GM12878 (cell line): ENCODE measurements around the gene HYOU1. TPM values are rescaled to one million over a fixed set of nuclear protein-coding genes. Genes with fewer than 3 reads are reported as not detected.

Source experiments
- ATAC-seq: fragments of 200-7000 bp; cut with Tn5 transposase; 3 replicates; pipeline ENCODE4 v1.9.1; 2020; ENCODE audit warnings: mild to moderate bottlenecking, moderate library complexity
- BruUV-seq: library from RNA; stranded (reverse); fragments of 400-500 nt; replicated peaks from 2 replicates; lab custom pipeline; 2021; lab: Mats Ljungman, UMichigan
- CTCF ChIA-PET: fragments of 300-600 bp; sonication (Branson Sonifier 250); formaldehyde crosslinking; extraction: SDS; loops from one replicate; lab custom pipeline; 2021; ENCODE audit warnings: inconsistent platforms; lab: Yijun Ruan, JAX
- POLR2A ChIA-PET: fragments of 350-600 bp; formaldehyde crosslinking; extraction: SDS; loops from one replicate; lab custom pipeline; 2021; ENCODE audit warnings: inconsistent platforms; lab: Charles Lee
- RAD21 ChIA-PET: fragments of 300-600 bp; sonication (Branson Sonifier 250); formaldehyde crosslinking; loops from one replicate; lab custom pipeline; 2023; ENCODE audit warnings: antibody characterized with exemption; ENCODE audit not compliant: unreplicated experiment; lab: Charles Lee
- SMC1A ChIA-PET: fragments of 300-600 bp; sonication (Branson Sonifier 250); formaldehyde crosslinking; loops from one replicate; lab custom pipeline; 2023; ENCODE audit not compliant: unreplicated experiment, uncharacterized antibody; lab: Charles Lee
- DNase-seq: peaks from one replicate; pipeline ENCODE4 v3.0.0-alpha.2; 2011; ENCODE audit warnings: low read depth, low spot score
- FAIRE-seq: peaks from 3 replicates; lab custom pipeline; 2011; peaks lifted over from hg19 to GRCh38; lab: Jason Lieb, UNC
- H2AFZ ChIP-seq: 2 replicates; pipeline ENCODE4 v1.6.0; 2011; ENCODE audit warnings: low read depth, low read length, control low read depth; ENCODE audit not compliant: control insufficient read depth
- H3K27ac ChIP-seq: 2 replicates; pipeline ENCODE4 v1.5.1; 2011; ENCODE audit warnings: control low read depth; ENCODE audit not compliant: control insufficient read depth, insufficient read depth
- H3K27me3 ChIP-seq, 2 experiments: replicated peaks in 1 of 2; 2 replicates each; pipeline versions ENCODE4 v1.6.0 to v1.6.1; 2011; ENCODE audit warnings: low read length in 1 of 2; ENCODE audit not compliant: control insufficient read depth in 2 of 2, insufficient read depth in 2 of 2
- H3K36me3 ChIP-seq, 2 experiments: 2 replicates each; pipeline ENCODE4 v1.5.1; 2011; ENCODE audit warnings: low read length in 1 of 2; ENCODE audit not compliant: control insufficient read depth in 2 of 2, insufficient read depth in 2 of 2
- H3K4me1 ChIP-seq: 2 replicates; pipeline ENCODE4 v1.6.1; 2011; ENCODE audit warnings: mild to moderate bottlenecking, low read length, moderate library complexity, mixed read lengths; ENCODE audit not compliant: control insufficient read depth, insufficient read depth
- H3K4me2 ChIP-seq: 2 replicates; pipeline ENCODE4 v1.6.0; 2011; ENCODE audit warnings: control low read depth; ENCODE audit not compliant: control insufficient read depth, insufficient read depth
- H3K4me3 ChIP-seq: fragments of 200-600 bp; sonication (generic); 2 replicates; pipeline ENCODE4 v1.5.1; 2016
- H3K79me2 ChIP-seq: 2 replicates; pipeline ENCODE4 v1.6.0; 2011; ENCODE audit warnings: low read length; ENCODE audit not compliant: control insufficient read depth, insufficient read depth
- H3K9ac ChIP-seq: 2 replicates; pipeline ENCODE4 v1.8.0; 2011; ENCODE audit warnings: low read length, control low read depth, mixed read lengths; ENCODE audit not compliant: control insufficient read depth, insufficient read depth
- H3K9me3 ChIP-seq: replicated peaks from 3 replicates; pipeline ENCODE4 v1.5.1; 2011; ENCODE audit warnings: mild to moderate bottlenecking, low read length; ENCODE audit not compliant: control insufficient read depth, insufficient read depth
- H4K20me1 ChIP-seq: 2 replicates; pipeline ENCODE4 v1.6.0; 2011; ENCODE audit not compliant: control insufficient read depth, insufficient read depth
- CHD1 ChIP-seq: IDR thresholded peaks from 2 replicates; pipeline ENCODE4 v1.6.1; 2012; ENCODE audit warnings: low read depth, low read length, improper control_type of control experiment
- EP300 ChIP-seq, 2 experiments: fragments of 150-350 bp in 1 of 2; IDR thresholded peaks; 2 replicates each; pipeline ENCODE4 v1.6.1; 2011 to 2012; ENCODE audit warnings: low read depth in 2 of 2, low read length in 2 of 2, borderline replicate concordance in 1 of 2, improper control_type of control experiment in 1 of 2, inconsistent platforms in 1 of 2; ENCODE audit not compliant: control insufficient read depth in 1 of 2
- FOS ChIP-seq: IDR thresholded peaks from 3 replicates; pipeline ENCODE4 v1.6.1; 2011; ENCODE audit warnings: borderline replicate concordance; ENCODE audit not compliant: insufficient read length; ENCODE audit errors: extremely low read depth
- NFYB ChIP-seq: IDR thresholded peaks from 2 replicates; pipeline ENCODE4 v1.6.1; 2011; ENCODE audit warnings: low read depth, mild to moderate bottlenecking, low read length, improper control_type of control experiment, moderate library complexity; ENCODE audit not compliant: insufficient read depth
- NRF1 ChIP-seq: conservative IDR thresholded peaks from 2 replicates; pipeline ENCODE4 v1.6.1; 2011; ENCODE audit warnings: mild to moderate bottlenecking, low read depth, low read length, improper control_type of control experiment
- RAD51 ChIP-seq: fragments of 450-650 bp; IDR thresholded peaks from 2 replicates; pipeline ENCODE4 v1.6.1; 2016; ENCODE audit warnings: moderate library complexity, mild to moderate bottlenecking, inconsistent platforms
- RFX5 ChIP-seq: IDR thresholded peaks from 2 replicates; pipeline ENCODE4 v1.6.1; 2011; ENCODE audit warnings: low read depth, low read length, improper control_type of control experiment
- SKIL ChIP-seq: fragments of 450-650 bp; IDR thresholded peaks from 2 replicates; pipeline ENCODE4 v1.6.1; 2017; ENCODE audit warnings: mild to moderate bottlenecking, low read depth, inconsistent platforms; ENCODE audit not compliant: poor library complexity, severe bottlenecking
- SMAD5 ChIP-seq: IDR thresholded peaks from 2 replicates; pipeline ENCODE4 v1.6.1; 2016; ENCODE audit warnings: antibody characterized with exemption, low read depth
- SMC3 ChIP-seq: IDR thresholded peaks from 2 replicates; pipeline ENCODE4 v1.6.1; 2011; ENCODE audit warnings: low read length, improper control_type of control experiment, borderline replicate concordance
- TBL1XR1 ChIP-seq: IDR thresholded peaks from 2 replicates; pipeline ENCODE4 v1.6.1; 2012; ENCODE audit warnings: low read depth, low read length, improper control_type of control experiment
- TCF3 ChIP-seq: IDR thresholded peaks from 2 replicates; pipeline ENCODE4 v1.6.1; 2012; ENCODE audit warnings: low read depth, mild to moderate bottlenecking, low read length, borderline replicate concordance; ENCODE audit not compliant: insufficient read depth
- ZBED1 ChIP-seq: IDR thresholded peaks from 2 replicates; pipeline ENCODE4 v1.6.1; 2016; ENCODE audit warnings: borderline replicate concordance
- WGBS: methylation state at CpG from one replicate; pipeline ENCODE4 v1.1.6; 2016; ENCODE audit warnings: low lambda C conversion rate; ENCODE audit not compliant: insufficient replicate concordance, insufficient coverage; ENCODE audit errors: missing lambda C conversion rate; 5-methylcytosine and 5-hydroxymethylcytosine counted together
- in situ Hi-C: fragments of 300-500 bp; cut with MboI; formaldehyde crosslinking; loops from 9 replicates; pipeline ENCODE4 v1.14.3; 2018; ENCODE audit warnings: mixed read lengths
- intact Hi-C: fragments of 100-400 bp; cut with micrococcal nuclease; formaldehyde crosslinking; loops from one replicate; pipeline ENCODE4 v1.14.2; 2022; ENCODE audit not compliant: unreplicated experiment
- polyA plus RNA-seq, 11 experiments: library from polyadenylated mRNA; depleted of rRNA in 4 of 11; unstranded in 6 of 11; stranded (reverse) in 5 of 11; fragments of >200 nt; fragmentation: Nextera tagmentation in 4 of 11; fragmentation: Illumina TruSeq in 1 of 11; extraction: Ambion mirVana in 4 of 11; extraction: Trizol in 1 of 11; gene quantifications; 1 replicate in 1 of 11; 2 replicates in 10 of 11; pipeline versions ENCODE4 v1.2.1 to v1.2.3, GENCODE V29; 2011 to 2016; ENCODE audit warnings: inconsistent platforms in 2 of 11, missing spikeins in 2 of 11, low read depth in 1 of 11
- total RNA-seq, 4 experiments: library from RNA; depleted of rRNA in 3 of 4; stranded (reverse); fragments of >200 nt in 3 of 4; fragmentation: Illumina TruSeq in 1 of 4; extraction: Trizol in 1 of 4; gene quantifications; 2 replicates each; pipeline versions ENCODE4 v1.2.1 to v1.2.3, GENCODE V29; 2013 to 2021

The HYOU1 gene
- total and polyA plus RNA-seq, 10 of the 15 experiments (the other 5 are each of a cell fraction or from before 2014, with no cell fraction given), result 15.4 to 157 (median 109) TPM

GRCh38 chr11:119019996-119020395 lies 37.0 kb downstream of the HYOU1 start:
- WGBS, result 44% methylated on average over 2 of the region's 2 CpGs
- Histone ChIP-seq H3K27me3 (no peaks in the 10 kb centered on the region), H2AFZ (no peak overlapping the region), H3K9ac (peak overlapping the region; percentile 24), H3K79me2 (peaks cover 50% of the 10 kb centered on the region), H3K4me1 (no peaks in the 10 kb centered on the region; the same call in 1 of the 2 replicates), H3K36me3 (peaks cover 14 to 15% of the 10 kb centered on the region in 2 experiments), H3K4me3 (peak overlapping the region; percentile 96), H3K27ac (no peak overlapping the region; the same call in 1 of the 2 replicates), H3K4me2 (peak overlapping the region; percentile 92), H4K20me1 (no peaks in the 10 kb centered on the region), H3K9me3 (no peaks in the 10 kb centered on the region; the same call in 2 of the 3 replicates)
- DNase-seq (no peak), FAIRE-seq (no peak), ATAC-seq (no peak)
- no TSS peak for BruUV-seq
- intact Hi-C loops, result loop anchor here (2.0 to 5.0 kb wide), 2 partner anchors 37 to 82 kb away; partner anchors contain the start of genes DPAGT1 and HYOU1
- ChIA-PET SMC1A (interaction anchor here (1.3 to 6.4 kb wide), 4 partner anchors 10 to 86 kb away, joined by 3 to 40 read pairs (median 15); partner anchors contain the start of genes CENATAC and SLC37A4), POLR2A (interaction anchor here (0.6 to 2.1 kb wide), 6 partner anchors 10 to 301 kb away, joined by 3 to 6 read pairs (median 4); partner anchors contain the start of genes C2CD2L, HYOU1 and SLC37A4), RAD21 (interaction anchor here (1.3 kb wide), 1 partner anchor 65 kb away, joined by 4 read pairs; the partner anchor contains the start of gene HMBS), CTCF (interaction anchor here (1.3 to 3.2 kb wide), 3 partner anchors 10 to 37 kb away, joined by 4 to 16 read pairs (median 16); partner anchors contain the start of gene HYOU1)
- in situ Hi-C loops, result no loop called here
- no peak for TF ChIP-seq EP300 (IDR thresholded peaks at IDR 0.05; ENCODE audit: borderline replicate concordance in 1 of 2, control insufficient read depth in 1 of 2, low read depth in 2 of 2, low read length in 2 of 2)
- no peak for TF ChIP-seq FOS
- TF ChIP-seq TBL1XR1, result no peak
- TF ChIP-seq TCF3, result no peak
- TF ChIP-seq SMC3, result no peak
- TF ChIP-seq NRF1, result no peak
- no peak for TF ChIP-seq NFYB
- no peak for TF ChIP-seq SMAD5
- no peak for TF ChIP-seq RAD51
- TF ChIP-seq ZBED1, result no peak
- no peak for TF ChIP-seq SKIL
- no peak for TF ChIP-seq CHD1
- no peak for TF ChIP-seq RFX5
